KG1 (cell line): Measurements from ENCODE around the gene PTGER4.
"Not testable (repeated sequence)": the region's sequence is repeated elsewhere in the genome, so short reads cannot be mapped to it uniquely, and the experiment has no call there.

ENCODE experiments used
- DNase-seq: peaks from one replicate; lab custom pipeline; 2025; lab: John Stamatoyannopoulos, UW

Gene PTGER4

GRCh38 chr5:40679913-40680681, at the start of gene PTGER4:
Gene PTGER4, plus strand, starts transcription at chr5:40679915. Its CDS starts 1,079 bp downstream, at chr5:40680994.
- DNase-seq = no peak

GRCh38 chr5:40630126-40630525, 49.6 kb upstream of the PTGER4 start:
- DNase-seq = no peak

DNA sequence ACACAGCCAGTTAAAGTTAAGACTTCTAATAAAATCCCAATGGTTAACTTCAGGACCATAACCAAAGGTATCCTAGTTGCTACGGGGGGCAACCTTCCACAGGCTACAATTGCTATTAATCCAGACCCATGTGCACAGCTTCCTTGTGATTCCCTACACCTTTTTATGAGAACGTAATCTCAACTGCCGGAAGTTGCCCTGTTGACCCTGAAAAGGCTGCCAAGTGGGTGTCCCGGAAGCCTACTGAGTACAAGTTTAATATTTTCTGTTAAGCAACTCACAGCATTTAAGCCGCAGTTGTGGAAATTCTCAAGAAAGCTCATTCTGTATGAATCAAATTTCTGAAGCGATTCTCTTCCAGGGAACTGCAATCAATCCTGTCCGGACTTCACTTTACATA, 48.5 kb upstream of the PTGER4 start:
- DNase-seq = no peak

DNA sequence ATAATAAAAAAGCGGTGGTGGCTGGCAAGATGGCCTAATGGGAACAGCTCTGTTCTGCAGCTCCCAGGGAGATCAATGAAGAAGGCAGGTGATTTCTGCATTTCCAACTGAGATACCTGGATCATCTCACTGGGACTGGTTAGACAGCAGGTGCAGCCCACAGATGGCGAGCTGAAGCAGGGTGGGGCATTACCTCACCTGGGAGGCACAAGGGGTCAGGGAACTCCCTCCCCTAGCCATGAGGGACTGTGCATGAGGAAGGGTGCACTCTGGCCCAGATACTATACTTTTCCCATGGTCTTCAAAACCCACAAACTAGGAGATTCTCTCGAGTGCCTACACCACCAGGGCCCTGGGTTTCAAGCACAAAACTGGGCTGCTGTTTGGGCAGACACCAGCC, 45.6 kb upstream of the PTGER4 start:
- DNase-seq = no peak

GRCh38 chr5:40634593-40634992, 45.1 kb upstream of the PTGER4 start:
- no peak for DNase-seq

GRCh38 chr5:40639531-40639930, 40.2 kb upstream of the PTGER4 start:
- not testable (repeated sequence) for DNase-seq

DNA sequence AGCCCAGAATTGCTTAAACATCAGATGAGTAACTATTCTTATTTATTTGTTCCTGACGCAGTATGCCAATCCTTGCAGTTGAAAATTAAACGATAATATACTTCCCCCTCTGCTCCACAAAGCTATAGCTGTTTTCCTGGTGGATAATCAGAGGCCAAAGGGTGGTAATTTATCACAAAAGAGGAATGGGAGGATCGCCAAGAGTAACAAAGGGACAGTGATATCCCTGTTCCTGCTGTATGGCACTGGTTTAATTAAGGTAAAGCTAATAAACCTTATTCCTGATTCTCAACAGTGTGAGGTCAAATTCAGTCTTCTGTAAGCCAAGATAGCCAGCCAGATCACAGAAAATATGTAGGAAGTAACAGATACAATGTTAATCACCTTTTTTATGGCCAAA, 33.4 kb upstream of the PTGER4 start:
- DNase-seq = no peak

DNA sequence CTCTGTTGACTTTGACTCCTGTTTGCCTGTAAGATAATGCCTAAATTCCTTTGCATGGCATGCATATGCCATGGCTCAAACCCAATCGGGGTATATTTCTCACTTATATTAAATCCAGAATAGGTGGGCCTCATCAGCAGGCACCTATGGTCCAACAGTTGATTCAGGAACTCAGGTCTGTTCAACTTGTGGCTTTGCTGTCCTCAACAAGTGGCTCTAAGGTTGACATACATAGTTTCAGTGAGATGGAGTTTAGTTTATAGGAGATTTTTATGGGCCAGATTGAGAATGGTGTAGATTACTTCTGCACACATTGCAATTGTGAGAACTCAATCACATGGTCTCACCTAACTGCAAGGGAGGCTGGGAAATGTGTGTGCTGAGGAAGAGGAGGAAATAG, 31.6 kb upstream of the PTGER4 start:
- no peak for DNase-seq

DNA sequence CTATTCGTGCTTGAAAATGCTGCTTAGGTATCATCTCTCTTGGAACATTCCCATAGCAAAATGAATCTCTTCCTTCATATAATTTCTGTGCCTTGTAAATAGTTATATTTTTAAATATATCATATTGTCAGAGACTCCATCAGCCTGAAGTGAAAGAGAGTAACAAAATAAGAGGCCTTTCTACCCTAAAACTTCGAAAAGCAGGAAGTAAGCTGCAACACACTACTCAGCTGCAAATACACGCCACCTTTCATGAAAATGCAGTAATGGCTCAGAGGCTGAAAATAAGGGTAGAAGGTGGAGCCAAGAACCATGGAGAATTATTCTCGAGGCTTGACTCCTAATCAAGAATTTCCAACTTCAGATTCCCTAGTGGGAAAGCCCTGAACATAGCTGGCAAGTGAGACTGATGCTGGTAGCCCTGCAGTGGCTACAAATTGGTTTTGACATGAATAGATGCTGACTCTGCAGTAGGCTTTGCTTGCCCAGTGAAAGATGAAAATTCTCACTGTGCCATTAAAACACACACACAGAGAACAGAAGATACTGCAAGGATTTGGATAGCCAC, 30.2 kb upstream of the PTGER4 start:
- DNase-seq = no peak

DNA sequence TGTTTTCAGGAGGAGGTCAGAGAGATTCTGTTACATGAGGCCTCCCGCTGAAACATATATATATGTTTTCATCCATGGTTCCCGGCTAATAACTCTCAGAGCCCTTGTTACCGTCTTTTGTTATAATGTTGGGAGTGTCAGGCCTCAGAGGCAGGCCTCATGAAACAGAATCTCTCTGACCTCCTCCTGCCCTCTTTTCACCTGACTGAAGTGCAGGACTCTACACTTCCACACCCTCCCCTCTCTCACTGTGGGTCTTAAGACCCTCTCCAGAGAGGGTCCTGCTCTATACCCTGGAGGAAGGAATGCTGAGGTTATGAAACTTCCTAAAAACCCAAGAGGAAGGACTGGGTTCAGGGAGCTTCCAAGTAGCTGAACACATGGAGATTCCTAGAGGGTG, 28.5 kb upstream of the PTGER4 start:
- DNase-seq = no peak

DNA sequence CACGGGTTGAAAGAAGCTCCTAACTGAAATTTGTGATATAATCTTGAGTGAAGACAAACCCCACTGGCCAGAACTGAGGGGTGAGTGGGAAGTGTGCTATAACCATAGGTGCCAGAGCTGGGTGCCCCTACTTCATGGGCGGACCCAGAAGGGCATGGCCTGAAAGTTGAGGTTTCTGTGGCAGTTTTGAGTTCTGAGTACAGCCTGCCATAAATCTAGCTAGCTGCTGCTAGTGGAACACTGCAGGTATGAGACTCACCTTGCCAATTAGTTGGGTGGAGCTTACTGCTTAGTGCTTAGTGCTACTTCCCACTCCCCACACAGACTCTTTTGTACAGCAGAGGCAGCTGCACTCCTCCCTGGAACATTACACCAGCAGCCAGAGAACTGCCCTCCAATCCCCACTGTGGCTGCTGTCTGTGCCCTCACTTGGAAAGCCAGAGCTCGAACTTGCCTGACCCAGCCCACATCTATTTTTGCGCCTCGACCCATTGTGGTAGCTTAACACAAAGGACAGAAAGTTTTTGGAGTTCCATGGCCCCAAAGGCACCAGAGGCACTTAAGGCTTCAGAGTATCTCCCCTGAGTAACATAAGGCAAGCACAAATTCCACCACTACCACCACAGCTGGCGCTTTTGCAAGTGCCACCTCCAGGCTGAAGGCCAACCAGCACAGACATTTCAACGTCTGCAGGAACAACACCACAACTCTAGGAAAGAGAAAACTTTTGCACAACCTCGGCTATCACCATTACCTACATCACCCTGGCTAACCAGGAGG, 27.1 kb upstream of the PTGER4 start:
- no peak for DNase-seq

- DNase-seq = no peak
These were observed 26.3 kb upstream of the PTGER4 start for GRCh38 chr5:40653221-40654022.

GRCh38 chr5:40654377-40654991, 25.2 kb upstream of the PTGER4 start:
- no peak for DNase-seq

GRCh38 chr5:40655138-40655537, 24.6 kb upstream of the PTGER4 start:
- no peak for DNase-seq

- DNase-seq = not testable (repeated sequence)
These were observed 23.6 kb upstream of the PTGER4 start for GRCh38 chr5:40656091-40656490.

DNA sequence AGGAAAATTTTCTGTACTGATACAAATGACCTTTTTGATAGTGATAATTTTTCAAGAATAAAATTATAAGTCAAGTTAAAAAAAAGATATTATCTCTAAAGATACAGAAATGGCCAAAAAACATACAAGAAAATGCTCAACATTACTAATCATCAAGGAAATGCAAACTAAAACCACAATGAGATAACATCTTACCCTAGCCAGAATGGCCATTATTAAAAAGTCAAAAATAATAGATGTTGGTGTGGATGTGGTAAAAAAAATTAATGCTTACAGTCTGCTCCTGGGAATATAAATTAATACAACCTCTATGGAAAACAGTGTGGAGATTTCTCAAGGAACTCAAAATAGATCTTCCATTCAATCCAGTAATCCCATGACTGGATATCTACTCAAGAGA, 22.9 kb upstream of the PTGER4 start:
- DNase-seq = no peak

GRCh38 chr5:40660751-40661150, 19.0 kb upstream of the PTGER4 start:
- no peak for DNase-seq

DNA sequence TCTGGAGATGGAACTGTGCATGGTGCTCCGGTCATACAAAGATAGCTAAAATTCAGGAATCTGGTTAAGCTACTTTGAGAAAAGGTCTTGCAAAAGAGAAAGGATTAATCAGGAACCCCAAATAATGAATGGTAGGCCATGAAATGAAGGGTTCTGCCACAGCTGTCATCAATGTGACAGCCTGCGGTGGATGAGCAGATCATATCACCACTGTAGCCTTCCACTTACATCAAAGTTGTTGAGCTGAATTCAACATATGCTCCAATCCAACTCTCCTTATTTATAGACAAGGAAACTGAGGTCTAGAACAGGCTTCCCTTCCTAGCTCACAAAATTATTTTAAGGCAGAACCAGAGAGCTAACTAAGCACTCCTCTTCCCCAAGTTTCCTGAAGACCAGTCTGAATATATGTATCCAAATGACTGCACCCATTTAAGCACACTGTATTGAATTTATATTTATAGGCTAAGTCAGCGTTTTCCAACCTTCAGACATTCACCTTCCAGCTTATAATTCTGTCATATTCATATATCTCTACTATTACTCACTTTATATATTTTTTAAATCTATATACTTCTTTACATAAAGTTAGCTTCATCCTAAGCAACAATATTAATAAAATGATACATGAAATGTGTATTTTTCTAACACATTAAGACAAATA, 13.9 kb upstream of the PTGER4 start:
- no peak for DNase-seq

GRCh38 chr5:40666657-40667056, 13.1 kb upstream of the PTGER4 start:
- no peak for DNase-seq

GRCh38 chr5:40667161-40667663, 12.5 kb upstream of the PTGER4 start:
- no peak for DNase-seq
